Lung (tissue), 12 donors: Measurements from ENCODE around the gene HP1BP3. TPM values are rescaled to one million over a fixed set of nuclear protein-coding genes. Genes with fewer than 3 reads are reported as not detected.

Experiments
- ATAC-seq: fragments of 200-7000 bp; cut with Tn5 transposase; one replicate; pipeline ENCODE4 v1.9.1; 2020; ENCODE audit warnings: moderate number of reproducible peaks; ENCODE audit not compliant: insufficient read depth, low FRiP score
- DNase-seq, 3 donors: peaks; one replicate each; pipeline ENCODE4 v3.0.0-alpha.2; 2013 to 2017
- H3K27ac ChIP-seq, 2 donors: one replicate each; pipeline ENCODE4 v1.5.1; 2013; ENCODE audit warnings: mild to moderate bottlenecking in 2 of 2, moderate library complexity in 2 of 2, control low read depth in 1 of 2, inconsistent platforms in 1 of 2, low read depth in 1 of 2, low read length in 1 of 2
- H3K27me3 ChIP-seq, 3 donors: one replicate each; pipeline ENCODE4 v1.5.1; 2013; ENCODE audit warnings: low read length in 2 of 3; ENCODE audit not compliant: control insufficient read depth in 3 of 3, insufficient read depth in 3 of 3
- H3K36me3 ChIP-seq, 4 donors: one replicate each; pipeline ENCODE4 v1.5.1; 2013; ENCODE audit warnings: low read length in 4 of 4, mild to moderate bottlenecking in 1 of 4, moderate library complexity in 1 of 4; ENCODE audit not compliant: control insufficient read depth in 4 of 4, insufficient read depth in 4 of 4
- H3K4me1 ChIP-seq, 5 donors: one replicate each; pipeline ENCODE4 v1.5.1; 2013; ENCODE audit warnings: low read length in 5 of 5, mild to moderate bottlenecking in 2 of 5, moderate library complexity in 1 of 5; ENCODE audit not compliant: control insufficient read depth in 5 of 5, insufficient read depth in 5 of 5
- H3K4me3 ChIP-seq: one replicate; pipeline ENCODE4 v1.5.1; 2013; ENCODE audit warnings: mild to moderate bottlenecking, control low read depth, moderate library complexity
- H3K9ac ChIP-seq, 2 donors: one replicate each; pipeline ENCODE4 v1.5.1; 2013; ENCODE audit warnings: low read length in 2 of 2, control low read depth in 1 of 2; ENCODE audit not compliant: insufficient read depth in 1 of 2
- H3K9me3 ChIP-seq, 4 donors: one replicate each; pipeline ENCODE4 v1.5.1; 2013; ENCODE audit warnings: low read length in 3 of 4, mild to moderate bottlenecking in 1 of 4, moderate library complexity in 1 of 4; ENCODE audit not compliant: control insufficient read depth in 4 of 4, insufficient read depth in 3 of 4
- CTCF ChIP-seq: IDR thresholded peaks from 2 replicates; pipeline ENCODE4 v1.5.1; 2012; ENCODE audit warnings: mild to moderate bottlenecking; ENCODE audit errors: control extremely low read depth, extremely low read depth
- WGBS, 2 donors: extraction: QIAGEN DNeasy Blood & Tissue Kit; methylation state at CpG; one replicate each; pipeline ENCODE4 v1.1.7; 2013; 5-methylcytosine and 5-hydroxymethylcytosine counted together
- polyA plus RNA-seq, 2 donors: library from polyadenylated mRNA; stranded (reverse); fragments of 200-250 nt; gene quantifications; one replicate each; pipeline ENCODE4 v1.2.1, GENCODE V29; 2013
- total RNA-seq, 2 donors: library from RNA; depleted of rRNA in 1 of 2; stranded (reverse); fragments of >200 nt in 1 of 2; gene quantifications; one replicate each; pipeline ENCODE4 v1.2.1, GENCODE V29; 2014 to 2021
- donor health status: control.
- donor health status: control.
- donor health status: Bipolar disorder and iron deficiency.
- donor health status: healthy.
- donor health status: DM: yes; HTN: yes; CAD: no.

The HP1BP3 gene
- total and polyA plus RNA-seq, 4 donors, result 63.0 to 316 (median 118) TPM

DNA sequence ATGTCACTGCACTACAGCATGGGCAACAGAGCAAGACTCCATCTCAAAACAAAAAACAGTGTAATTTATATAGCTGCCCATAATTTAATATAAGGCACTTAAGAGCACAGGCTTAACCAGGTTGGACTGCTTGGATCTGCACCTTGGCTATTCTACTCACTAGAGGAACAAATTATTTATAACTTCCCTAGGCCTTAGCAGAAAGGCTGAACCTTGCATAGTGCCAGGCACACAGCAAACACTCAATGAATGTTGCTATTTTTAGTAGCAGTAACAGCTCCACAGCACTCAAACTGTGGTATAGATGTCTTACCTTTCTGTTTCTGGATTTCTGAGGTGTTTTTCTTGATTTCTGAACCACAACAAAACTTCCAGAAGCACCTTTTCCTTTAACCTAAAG, 19.8 kb downstream of the HP1BP3 start:
- no peak for TF ChIP-seq CTCF
- no peak for DNase-seq
- Histone ChIP-seq H3K36me3 (peaks cover 36 to 71% (median 50%) of the 10 kb centered on the region in 4 donors), H3K4me3 (no peak overlapping the region), H3K4me1 (no peaks in the 10 kb centered on the region), H3K27me3 (no peaks in the 10 kb centered on the region), H3K9me3 (no peaks in the 10 kb centered on the region), H3K9ac (no peak overlapping the region), H3K27ac (peak overlapping the region in 1 of 2 donors; percentile 10)
- no peak for ATAC-seq

- no peaks in the 10 kb centered on the region for H3K9me3 ChIP-seq
- DNase-seq (no peak), ATAC-seq (no peak)
- H3K9ac ChIP-seq, result no peak overlapping the region
- no peaks in the 10 kb centered on the region for H3K4me1 ChIP-seq
- TF ChIP-seq CTCF, result no peak
- H3K36me3 ChIP-seq, result peaks cover 39 to 55% (median 47%) of the 10 kb centered on the region in 4 donors
- H3K27ac ChIP-seq, result no peak overlapping the region
- 97% methylated on average over 3 of the region's 3 CpGs for WGBS, 2 donors
- no peaks in the 10 kb centered on the region for H3K27me3 ChIP-seq
- H3K4me3 ChIP-seq, result no peak overlapping the region
These were observed 23.7 kb downstream of the HP1BP3 start for GRCh38 chr1:20763417-20763816.

GRCh38 chr1:20760322-20760721, 26.8 kb downstream of the HP1BP3 start:
- TF ChIP-seq CTCF, result no peak
- DNase-seq (no peak), ATAC-seq (no peak)
- H3K27ac ChIP-seq, result no peak overlapping the region
- no peak overlapping the region for H3K9ac ChIP-seq
- peaks cover 34 to 58% (median 51%) of the 10 kb centered on the region in 4 donors for H3K36me3 ChIP-seq
- H3K4me3 ChIP-seq, result no peak overlapping the region
- H3K4me1 ChIP-seq, result no peaks in the 10 kb centered on the region
- no peaks in the 10 kb centered on the region for H3K27me3 ChIP-seq
- no peaks in the 10 kb centered on the region for H3K9me3 ChIP-seq
- 96 to 97% methylated on average over 6 of the region's 6 CpGs for WGBS, 2 donors

- no peaks in the 10 kb centered on the region for H3K9me3 ChIP-seq
- no peak for ATAC-seq
- no peak for TF ChIP-seq CTCF
- no peak overlapping the region for H3K27ac ChIP-seq
- H3K4me3 ChIP-seq, result no peak overlapping the region
- H3K27me3 ChIP-seq, result no peaks in the 10 kb centered on the region
- H3K9ac ChIP-seq, result no peak overlapping the region
- H3K4me1 ChIP-seq, result no peaks in the 10 kb centered on the region
- H3K36me3 ChIP-seq, result peaks cover 17 to 42% (median 40%) of the 10 kb centered on the region in 4 donors
- DNase-seq, result no peak
- WGBS, 2 donors, result 86 to 91% methylated on average over 3 of the region's 3 CpGs
These were observed 33.5 kb downstream of the HP1BP3 start for GRCh38 chr1:20753589-20753988.
